GM19240 (cell line): Measurements from ENCODE around the gene SUN2.
A peak's percentile ranks its signal among the peaks of the same experiment; 100 is the strongest.

ENCODE experiments used
- DNase-seq: peaks from one replicate; pipeline ENCODE4 v3.0.0; 2011; ENCODE audit warnings: low spot score; ENCODE audit not compliant: insufficient read length

Gene SUN2

DNA sequence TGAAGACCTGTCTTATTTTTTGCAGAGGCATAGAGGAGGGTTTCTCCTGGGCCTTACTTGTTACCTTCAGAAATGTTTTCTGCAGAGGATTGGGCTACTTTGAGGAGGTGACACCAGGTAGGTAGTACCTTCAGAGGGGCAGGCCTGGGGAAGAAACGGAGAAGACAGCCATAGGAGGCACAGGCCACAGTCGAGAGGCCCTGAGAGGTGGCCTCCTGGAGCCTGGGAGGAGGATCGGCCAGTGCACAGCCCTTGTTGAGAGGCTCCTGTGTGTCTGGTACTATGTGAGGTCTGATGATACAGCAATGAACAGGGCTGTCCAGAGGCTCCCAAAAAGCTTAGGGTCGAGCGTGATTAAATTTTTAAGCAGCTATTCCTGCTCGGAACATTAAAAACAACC is 38.6 kb downstream of the SUN2 start:
- no peak for DNase-seq

DNA sequence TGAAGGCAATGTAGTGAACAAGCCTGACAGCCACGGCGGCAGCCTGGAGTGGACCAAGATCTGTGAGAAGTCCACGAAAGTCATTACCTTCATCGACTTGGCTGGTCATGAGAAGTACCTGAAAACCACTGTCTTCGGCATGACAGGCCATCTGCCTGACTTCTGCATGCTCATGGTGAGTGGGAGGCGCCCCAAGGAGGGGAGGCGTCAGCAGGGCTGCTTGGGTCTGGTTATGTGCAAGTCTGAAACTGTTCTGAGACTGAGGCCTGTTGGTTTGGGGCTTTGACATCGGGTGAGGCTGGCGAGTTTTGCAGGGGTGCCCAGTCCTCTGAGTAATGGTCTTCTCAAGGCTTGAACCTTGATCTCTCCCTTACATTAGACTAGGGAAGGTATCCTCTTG is 39.0 kb downstream of the SUN2 start:
- no peak for DNase-seq

DNA sequence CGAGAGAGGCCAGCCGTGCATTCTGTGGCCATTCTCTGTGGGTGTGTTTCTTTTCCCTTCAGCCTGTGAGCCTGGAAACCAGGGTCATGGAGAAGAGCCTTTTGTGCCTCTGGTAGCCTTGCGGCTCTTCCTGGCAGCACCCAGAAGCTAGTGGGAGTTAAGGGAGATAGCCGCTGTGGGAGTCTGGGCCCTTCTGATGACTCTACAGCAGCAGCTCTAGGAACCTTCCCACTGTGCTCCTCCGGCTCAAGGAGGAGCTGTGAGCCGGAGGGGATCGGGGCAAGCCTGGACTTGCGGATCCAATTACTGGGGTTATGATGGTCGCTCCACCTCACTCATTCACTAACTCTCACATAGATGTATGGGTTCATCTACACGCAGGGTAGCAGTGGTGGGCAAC is 39.5 kb downstream of the SUN2 start:
- DNase-seq = no peak

DNA sequence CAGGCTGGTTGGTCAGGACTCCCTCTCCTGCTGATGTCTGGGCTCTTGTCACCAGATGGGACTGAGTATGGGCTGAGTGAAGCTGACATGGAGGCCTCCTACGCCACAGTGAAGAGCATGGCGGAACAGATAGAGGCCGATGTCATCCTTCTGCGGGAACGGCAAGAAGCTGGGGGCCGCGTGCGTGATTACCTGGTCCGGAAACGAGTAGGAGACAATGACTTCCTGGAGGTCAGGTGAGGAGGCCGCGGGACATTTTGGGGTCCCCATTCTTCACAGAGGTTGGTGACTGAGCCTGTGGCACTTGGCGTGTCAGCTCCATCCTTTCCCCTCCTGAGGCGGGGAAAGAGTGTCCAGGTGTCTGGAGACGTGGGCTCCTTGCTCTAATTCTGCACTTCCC is 39.9 kb downstream of the SUN2 start:
- no peak for DNase-seq

DNA sequence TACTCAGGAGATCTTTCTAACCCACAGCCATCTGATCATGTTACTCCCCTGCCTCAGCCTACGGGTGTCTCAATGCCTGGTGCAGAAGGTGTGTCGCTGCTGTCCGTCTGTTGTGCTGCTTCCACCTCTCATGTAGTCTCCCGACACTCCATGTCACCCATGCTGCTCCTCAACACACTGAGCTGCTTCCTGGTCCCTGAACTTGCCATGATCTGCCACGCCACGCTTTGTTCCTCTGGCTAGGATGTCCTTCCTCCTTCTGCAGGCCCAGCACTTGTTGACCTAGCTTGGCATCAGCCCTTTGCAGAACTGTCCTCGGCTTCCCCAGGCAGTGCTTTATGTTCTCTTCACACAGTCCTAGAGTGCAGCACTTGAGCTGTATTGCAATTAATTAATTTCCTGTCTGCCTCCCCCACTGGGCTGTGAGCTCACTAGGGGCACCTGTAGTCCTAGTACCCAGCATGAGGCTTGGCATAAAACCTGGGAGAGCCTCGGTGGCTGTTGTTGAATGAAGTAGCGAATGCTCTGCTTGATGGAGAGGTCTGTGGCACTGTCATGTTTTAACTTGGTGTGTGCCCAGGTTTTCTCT is 40.5 kb downstream of the SUN2 start:
- DNase-seq = no peak

DNA sequence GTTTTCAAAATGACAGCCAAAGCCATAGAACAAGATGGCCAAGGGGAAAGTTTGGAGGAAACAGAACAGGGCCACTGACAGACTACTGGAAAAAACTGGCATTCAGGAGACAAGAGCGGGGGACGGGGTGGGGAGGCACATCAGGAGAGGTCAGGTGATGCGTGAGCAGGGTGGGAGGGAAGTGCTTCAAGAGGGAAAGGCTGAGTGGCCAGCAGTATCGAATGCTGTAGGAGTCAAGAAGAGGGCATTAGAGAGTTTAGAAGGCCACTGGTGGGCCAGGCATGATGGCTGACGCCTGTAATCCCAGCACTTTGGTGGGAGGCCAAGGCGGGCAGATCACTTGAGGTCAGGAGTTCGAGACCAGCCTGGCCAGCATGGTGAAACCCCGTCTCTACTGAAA is 41.9 kb downstream of the SUN2 start:
- no peak for DNase-seq

DNA sequence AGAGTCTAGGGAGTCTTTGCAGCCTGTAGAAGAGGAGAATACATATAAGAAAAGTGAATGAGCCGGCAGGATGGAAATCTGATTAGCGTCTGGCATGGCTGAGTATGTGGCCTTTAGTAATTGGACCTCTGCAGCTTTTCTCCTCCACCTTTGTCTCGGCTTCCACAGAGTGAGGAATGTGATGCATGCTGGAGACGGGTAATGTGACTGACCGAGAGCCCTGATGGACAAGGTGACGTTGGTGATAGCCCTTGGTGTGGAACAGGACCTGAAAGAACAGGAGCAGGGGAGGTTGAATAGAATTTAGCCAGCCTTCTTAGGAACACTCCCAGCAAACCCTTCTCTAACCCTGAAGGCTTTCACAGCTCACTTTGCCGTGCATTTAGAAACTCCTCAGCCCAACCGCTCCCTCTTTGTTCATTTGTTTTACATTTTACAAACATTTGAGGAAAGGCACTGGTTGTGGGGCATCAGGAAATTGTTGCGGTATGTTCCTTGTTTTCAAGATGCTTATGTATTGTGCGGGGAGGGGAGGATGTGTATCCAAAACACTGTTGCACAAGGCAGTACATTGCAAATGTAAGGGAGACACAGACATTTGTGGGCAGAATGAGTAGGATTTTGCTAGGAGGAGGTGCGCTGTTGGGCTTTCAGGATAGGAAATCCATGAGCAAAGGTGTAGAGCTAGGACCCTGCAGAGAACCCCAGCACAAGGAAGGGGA is 43.2 kb downstream of the SUN2 start:
- no peak for DNase-seq

DNA sequence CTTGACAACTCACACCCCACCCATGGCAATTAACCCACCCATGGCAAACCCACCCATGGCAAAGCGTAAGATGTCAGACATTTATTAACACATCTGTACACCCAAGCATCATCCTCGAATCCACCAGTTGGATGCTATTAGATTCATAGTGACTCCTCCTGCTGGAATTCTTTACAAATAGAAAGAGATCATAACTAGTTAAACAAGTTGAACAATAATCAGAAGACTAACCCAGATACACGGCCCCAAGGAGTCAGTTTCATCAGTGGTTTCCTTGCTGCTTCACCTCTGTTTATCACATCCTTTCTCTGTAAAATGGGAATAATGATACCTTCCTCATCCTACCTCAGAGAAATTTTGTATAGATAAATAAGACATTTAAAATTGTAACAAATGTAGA is 44.9 kb downstream of the SUN2 start:
- no peak for DNase-seq

DNA sequence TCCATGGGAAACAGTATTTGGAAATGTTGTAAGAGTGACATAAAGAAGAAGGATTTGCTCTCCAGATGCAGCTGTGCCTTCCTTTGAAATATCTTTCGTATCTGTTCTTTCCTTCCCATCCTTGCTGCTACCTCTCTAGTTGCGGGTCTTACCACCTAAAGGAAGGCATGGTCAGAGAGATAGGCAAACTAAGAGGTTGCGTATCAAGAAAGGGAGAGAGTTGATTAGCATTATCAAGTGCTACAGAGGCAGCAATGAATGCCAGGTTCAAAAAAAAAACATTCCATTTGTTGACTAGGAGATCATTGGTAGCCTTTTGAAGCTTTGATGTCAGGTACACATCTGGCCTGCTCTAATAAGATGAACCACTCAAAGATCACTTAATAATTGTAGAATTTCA is 45.4 kb downstream of the SUN2 start:
- DNase-seq = no peak

DNA sequence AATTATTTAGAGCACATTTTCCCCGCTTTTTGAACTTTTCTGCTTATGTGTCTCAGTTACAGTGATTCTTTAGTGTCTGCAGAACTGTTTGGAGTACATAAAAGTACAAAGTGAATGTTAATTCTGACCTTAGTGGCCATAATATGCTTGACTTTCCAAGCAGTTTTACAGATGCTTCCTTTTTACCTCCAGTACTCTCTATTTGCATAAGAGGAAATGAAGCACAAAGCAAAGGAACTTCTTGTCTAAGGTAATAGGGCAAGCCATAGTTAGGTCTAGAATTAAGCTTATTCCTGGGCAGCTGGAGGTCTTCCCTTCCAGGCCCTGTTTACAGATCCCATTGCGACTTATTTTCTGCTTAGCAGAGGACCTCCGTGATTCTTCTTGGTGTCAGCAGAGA is 46.5 kb downstream of the SUN2 start:
- DNase-seq = no peak

DNA sequence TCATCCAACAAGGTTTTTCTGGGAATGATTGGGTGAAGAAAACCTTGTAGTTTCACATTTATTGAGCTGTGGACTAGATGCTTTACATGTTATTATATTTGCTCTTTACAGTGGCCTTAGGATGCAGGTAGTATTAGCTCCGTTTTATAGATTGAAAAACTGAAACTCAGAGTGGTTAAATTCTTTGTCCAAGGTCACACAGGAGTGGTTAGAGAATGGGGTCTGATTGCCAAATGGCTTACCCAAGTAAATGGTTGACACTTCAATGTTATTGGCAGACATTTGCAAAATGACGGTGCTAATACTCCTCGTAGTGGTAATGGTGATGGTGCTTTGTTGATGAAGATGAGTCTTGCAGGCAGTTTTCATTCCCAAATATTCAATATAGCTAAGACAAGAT is 47.8 kb downstream of the SUN2 start:
- no peak for DNase-seq

DNA sequence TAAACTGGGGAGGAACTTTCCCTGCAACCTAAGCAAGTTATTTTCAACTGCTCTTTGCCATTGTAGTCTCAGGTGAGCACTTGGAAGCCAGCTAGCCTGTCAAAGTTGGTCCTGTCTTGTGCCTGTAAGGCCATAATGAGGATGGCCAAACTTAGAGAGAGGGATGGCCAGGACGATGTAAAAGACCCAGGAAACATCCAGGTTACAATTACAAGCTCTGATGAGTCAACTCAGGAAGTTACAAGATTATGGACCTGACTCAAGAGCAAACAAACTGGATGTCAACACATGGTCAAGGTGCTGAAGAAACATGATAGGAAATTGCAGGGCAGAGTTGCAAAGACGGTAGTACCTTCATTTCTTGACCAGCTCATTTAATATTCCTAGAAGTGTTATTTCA is 48.5 kb downstream of the SUN2 start:
- no peak for DNase-seq

DNA sequence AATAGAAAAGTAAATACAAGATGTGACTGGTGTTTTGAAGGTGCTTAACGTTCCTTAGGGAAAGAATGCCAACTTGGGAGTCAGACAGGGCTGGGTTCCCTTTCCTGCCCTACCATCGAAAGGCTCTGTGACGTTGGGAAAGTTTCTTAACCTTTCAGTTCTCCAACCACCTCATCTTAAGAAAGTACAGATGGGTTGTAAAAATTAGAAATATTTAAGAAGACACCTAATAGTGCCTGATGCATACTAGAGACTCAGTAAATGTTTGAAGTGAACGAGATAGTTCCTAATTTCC is 49.0 kb downstream of the SUN2 start:
- DNase-seq = no peak

DNA sequence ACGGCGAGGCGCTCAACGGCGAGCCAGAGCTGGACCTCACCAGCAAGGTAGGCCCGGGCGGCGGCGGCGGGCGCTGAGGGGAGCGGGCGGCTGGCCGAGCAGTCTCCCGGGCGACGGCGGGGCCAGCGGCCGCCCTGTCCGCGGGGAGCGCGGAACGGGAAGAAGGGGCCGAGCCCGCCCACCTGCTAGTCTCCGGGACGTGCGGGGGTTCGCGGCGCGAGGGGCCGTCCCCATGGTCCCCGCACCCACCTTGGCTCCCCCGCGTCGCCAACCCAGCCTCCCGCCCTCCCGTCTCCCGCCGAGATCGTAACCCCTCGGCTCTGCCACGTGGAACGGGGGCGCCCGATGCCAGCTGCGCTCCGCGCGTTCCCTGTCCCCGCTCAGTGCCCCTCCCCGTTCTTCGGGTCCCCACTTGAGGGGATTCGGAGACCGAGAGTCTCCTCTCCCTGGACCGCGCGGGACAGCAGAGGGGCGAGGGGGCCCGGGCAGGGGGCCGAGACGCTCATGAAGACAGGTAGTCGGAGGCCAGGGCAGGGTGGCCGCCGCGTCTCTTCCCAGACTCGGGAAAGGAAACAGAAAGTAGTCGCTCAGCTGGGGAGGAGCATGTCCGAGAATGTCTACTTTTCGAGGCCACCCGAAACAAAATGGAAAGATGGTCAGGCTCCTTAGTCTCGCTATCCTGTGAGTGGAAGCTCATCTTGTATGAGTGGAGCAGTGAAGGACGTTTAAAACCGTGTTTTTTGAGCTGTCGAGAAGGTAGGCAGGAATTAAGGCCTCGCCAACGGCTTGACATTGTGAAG is 49.5 kb downstream of the SUN2 start:
- peak; percentile 29 for DNase-seq

DNA sequence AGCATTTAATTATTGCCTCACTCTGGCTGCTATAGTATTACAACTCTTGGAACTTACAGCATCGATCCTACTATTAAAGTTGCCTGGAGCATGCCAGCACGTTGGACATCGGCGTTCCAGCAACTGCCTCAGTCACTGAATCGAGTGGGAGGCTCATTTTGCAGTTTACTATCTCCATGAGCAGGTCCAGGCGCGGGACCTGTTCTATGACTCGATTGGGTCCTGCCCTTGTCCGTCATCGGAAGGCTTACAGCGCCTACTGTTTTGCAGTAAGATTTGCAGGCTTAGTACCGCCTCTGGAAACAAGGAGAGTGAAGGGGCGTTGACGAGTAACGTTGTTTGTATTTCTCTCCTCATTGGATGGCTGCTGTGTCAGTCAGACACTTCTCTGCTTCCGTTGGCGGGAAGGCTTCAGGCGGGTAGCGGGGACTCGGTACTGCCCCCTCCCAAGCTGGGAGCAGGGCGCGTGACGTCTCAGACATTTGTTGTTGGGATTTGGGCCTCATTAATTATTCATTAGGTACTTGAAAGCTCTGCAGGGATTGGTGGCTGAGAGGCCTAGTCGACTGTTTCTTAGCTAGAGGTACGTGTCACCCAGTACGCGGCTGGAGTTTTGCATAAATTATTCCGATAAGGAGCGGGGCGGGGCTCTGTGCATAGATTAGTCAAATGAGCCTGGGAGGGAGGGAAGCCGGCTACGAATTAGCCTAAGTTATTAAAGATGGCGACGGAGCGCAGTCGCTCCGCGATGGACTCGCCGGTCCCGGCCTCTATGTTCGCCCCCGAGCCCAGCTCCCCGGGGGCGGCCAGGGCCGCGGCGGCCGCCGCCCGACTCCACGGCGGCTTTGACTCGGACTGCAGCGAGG is 50.3 kb downstream of the SUN2 start, which contains the start of gene GTPBP1:
TSS of gene GTPBP1 (plus strand) at position 710 of the 866 bp plus-strand sequence. CDS start at position 722, 12 bp downstream.
- DNase-seq = peak; percentile 86

DNA sequence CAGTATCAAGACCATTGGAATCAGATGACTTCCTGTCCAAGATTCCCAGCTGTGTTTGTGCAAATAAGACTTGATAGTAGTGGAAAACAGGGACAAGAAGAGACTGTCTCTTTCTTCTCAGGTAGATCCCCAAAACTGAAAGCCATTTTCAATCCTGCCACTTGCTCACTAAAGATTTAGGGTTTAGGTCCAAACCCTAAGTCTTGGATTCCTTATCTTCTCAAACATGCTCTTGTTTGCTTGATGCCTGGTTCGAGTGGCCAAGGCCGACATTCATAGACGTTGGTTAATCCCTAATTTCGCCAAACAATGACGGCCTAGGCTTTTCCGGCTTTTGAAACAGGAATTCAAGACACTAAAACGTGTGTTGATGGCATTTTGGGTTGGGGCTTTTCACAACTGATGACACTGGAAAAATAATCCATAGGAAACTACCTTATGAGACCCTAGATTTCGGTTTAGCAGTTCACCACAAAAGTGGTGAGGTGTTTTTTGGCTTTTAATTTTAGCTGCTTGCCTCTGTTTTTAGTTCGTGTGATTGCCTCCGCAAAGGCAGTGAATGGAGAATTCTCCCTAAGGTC is 51.1 kb downstream of the SUN2 start:
- DNase-seq = no peak

DNA sequence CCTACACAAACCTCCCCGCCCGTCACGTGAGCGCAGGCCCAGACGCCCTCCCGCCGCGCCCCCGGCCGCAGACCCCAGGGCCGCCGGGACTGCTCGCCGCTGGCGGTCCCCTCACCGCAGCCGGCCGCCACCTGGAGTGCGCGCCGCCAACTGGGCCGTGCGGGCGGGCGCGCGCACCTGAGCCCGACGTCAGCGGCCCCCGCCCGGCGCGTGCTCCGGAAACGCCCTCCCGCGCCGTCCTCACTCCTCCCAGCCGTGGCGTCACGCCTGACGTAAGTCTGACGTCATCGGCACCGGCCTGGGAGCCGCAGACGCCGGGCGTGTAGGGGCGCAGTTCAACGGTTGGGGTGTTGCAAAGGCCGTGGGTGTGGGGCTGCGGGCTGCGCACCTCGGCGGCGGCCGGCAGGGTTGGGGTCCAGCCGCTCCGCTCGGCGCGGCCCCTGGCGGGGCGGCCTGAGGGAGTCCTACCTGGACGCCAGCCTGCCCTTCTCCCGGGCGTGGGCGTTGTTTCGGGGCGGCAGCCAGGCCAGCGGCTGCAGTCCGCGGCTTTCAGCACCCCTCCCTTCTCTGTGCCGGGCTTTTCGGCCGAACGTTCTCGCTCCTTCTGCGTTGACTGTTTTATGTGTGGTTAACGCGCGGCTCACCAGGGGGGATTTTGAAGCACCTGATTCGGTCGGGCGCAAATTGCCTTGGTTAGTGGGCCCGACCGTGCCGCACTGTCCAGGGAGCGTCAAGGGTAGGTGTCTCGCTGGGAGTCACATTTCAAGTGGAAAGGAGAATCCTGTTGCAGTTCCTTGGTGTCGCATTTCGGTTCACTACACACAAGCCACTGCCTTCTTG is 54.8 kb downstream of the SUN2 start, which contains the start of gene JOSD1:
TSS of gene JOSD1 (minus strand) at position 155 of the 840 bp plus-strand sequence. CDS start 956 bp downstream, outside the sequence.
- DNase-seq = peak; percentile 69

DNA sequence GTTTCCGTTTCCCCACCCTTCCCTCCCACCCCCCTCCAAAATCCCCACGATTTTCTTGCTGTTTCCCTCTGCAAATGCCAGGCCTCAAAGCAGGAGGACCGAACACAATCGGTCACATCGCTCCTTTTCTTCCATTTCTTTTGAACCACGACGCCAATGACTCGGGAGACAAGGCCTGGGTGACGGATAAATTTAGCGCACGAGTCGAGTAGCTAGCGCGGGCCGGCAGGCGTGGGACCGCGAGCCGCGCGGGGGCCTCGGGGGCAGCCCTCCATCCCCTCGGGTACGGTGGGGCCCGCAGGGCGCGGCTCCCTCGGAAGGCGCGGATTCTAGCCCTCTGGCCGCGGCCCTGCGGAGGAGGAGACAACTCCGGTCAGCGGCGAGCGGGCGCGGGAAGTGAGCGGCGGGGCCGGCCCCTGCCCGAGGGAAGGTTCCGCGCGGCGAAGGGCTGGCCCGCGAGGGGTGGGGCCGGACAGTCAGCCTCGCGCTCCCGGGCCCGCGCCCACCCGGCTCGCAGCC is 55.5 kb downstream of the SUN2 start:
- no peak for DNase-seq

DNA sequence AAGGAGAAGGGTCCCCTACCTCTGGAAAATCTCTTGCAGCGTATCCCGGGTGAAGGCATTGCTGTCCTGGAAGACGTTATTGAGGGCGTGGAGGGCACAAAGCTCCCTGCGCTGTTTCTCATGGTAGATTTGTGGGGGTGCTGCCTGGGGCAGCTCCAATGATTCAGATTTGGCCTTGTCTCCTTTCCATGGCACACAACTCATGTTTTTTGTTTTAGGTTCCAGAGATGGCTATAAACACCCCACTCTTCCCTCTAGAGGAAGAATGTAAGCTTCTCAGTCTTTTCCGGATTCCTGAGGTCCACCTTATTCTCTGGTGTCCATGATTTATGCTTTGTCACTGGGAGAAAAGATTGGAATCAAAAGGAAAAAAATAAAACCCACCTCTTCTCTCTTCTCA is 56.0 kb downstream of the SUN2 start:
- DNase-seq = no peak

DNA sequence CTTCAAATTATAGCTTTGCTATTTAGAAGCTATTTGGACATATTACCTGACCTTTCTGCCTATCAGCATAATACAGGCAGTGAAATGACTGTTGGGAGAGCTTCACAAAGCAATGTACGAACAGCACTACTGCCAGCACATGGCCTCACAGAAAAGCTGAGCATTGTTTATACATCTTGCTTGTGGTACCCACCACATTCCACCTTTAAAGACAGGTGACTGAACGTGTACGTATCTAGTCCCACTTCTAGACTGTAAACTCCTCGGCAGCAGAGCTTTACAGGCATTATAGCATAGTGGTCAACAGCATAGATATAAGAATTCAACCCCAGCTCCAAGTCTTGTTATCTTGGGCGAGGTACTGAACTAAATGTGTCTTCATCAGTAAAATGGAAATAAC is 56.7 kb downstream of the SUN2 start:
- no peak for DNase-seq
